HG02798 (cell line): Measurements from ENCODE around the gene WLS.

Experiments
- ATAC-seq: cut with Tn5 transposase; IDR thresholded peaks from one replicate; pipeline ENCODE4 v1.9.1; 2021; ENCODE audit warnings: mild to moderate bottlenecking; ENCODE audit not compliant: unreplicated experiment, poor library complexity

WLS gene

DNA sequence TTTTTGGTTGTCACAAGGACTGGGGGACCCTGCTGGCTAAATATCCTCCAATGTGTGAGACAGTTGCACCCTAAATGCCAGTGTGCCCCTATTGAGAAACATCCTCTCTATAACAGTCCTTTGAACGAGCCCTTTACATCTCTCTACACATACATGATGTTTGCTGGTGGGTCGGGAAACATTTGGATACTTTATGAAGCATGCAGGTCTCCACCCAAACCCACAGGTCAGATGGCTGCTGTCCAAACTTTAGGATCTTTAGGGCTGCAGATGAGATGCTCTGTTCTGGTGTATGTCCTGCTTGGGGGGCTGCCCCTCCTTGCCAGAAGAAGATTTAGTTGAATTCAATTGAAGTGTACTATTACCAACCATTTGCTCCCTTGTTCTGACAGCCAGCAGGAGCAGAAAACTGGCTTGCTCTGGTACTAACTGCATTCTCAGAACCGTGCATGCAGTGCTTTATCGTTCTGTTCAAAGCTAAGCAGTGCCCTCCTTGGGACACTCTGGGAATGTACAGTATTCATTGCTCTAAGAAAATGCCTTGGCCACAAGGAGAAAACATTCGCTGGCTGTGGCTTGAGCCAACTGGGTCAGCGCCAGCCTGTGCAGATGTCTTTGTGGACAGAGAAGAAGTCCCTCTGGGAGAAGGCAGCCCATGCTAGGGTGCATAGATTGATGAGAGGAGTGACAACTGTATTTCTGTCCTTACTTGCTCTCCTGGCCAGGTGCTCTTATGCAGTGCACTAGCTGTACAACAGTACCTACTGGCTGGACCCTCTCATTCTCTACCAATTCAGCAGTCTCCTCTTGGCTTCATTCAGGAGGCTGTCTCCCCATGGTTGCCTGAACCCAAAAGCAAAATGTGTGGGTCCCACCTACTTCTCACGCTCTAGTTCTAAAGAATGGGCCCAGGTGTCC, 120.5 kb downstream of the WLS start:
- ATAC-seq, result peak; percentile 45

DNA sequence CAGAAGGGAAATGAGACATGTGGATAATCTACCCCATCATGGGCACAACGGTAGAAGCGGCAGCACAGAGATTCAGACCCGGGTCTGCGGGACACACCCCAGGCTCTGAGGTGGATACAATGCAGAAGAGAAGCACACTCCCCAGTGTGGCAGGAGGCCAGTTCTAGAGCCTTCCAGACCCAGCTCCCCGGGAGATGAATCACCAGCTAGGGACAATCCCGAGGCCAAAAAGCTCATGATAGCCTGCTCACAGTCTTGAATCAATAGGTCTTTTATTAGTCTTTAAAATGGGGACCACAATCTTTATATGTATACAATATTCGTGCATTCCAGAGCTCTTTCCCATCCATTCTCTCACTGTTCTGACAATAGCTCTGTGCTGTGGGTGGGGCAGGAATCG, 124.6 kb downstream of the WLS start:
- no peak for ATAC-seq

DNA sequence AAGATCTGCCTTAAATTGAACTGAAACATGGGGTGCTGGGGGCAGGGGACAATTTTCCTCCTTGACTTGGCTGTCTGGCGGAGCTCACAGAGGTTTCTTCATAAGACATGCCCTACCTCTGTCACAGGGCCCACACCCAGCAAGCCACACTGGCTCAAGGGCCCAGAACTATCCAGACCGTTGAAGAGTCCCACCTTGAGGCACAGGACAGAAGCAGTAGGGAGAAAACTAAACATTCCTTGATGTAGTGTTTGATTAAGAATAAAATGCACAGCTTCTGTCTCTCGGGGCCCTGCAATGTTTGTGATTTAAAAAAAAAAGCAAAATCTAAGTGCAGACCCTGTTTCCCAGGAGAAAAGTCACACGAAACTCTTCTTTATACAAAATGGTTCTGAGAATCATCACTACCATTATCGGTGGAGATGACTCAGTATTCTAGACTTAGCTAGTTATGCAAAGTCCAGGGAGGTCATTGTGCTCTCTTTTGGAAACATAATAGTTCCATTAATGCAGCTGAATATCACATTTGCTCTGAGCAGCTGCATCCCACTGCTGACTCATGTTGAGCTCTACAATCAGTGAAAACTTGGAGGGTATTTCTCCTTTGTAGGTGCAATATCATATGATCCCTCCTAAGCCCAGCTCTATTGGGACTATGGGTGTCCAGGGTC, 128.3 kb downstream of the WLS start:
- no peak for ATAC-seq

DNA sequence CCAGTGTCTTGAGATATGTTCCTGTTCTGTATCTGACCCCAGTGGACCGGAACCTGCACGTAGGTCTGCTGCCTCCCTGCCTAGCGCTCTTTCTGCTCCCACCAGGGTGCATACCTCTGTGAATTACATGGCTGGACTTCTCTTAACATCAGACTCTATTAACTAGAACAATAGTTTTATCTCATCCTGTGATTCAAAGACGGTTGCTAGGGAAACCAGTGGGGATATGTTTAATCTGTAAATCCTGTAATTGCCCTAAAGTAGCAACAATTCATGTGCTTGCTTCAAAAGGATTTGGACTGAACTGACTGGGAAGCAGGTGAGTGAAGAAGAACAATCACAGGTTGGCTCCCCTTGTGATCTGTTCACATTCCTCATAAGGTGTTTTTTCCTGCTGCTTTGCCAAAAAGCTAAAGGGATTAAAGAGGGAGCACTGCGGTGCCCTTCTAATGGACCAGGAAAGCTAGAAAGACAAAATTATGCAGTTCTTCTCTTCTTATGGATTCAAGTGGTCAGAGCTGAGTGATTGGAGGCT, 129.2 kb downstream of the WLS start:
- no peak for ATAC-seq

DNA sequence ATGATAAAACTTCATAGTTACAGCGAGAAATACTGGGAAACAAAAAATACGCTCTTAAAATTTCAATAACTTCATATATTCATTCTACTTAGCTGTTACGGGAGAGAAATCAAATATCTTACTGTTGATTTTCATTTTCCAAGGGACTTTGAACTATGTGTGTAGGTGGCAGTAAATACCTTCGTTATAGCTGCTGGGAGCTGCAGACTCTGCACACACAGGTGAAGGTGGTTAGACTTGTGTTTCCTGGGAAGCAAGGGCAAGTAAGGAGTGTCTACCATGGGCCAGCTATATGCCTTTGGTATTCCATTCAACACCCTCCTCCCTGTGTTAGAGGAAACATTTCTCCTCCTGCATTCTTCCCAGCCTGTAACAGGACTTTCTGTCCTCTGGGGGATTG, 130.5 kb downstream of the WLS start:
- no peak for ATAC-seq

DNA sequence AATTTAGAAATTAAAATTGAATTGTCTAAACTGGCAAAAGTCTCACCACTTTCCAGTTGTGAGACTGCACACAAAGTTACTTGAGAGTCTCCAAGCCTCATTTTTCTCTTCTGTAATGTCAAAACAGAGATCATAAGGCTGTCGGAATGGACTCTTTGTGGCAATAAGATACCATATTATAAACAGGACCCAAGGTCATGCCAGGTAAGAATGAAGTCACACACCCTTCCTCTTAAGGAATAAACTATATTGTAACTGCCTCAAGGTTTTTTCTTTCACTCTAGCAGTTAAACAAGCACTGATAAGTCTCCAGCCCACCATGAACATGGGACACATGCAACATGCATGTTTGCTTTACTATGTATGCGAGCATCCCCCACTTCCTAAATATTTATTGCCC, 131.8 kb downstream of the WLS start:
- ATAC-seq, result no peak

GRCh38 chr1:68093737-68094136, 138.6 kb downstream of the WLS start:
- ATAC-seq, result no peak

GRCh38 chr1:68087184-68087583, 145.1 kb downstream of the WLS start:
- ATAC-seq, result no peak

DNA sequence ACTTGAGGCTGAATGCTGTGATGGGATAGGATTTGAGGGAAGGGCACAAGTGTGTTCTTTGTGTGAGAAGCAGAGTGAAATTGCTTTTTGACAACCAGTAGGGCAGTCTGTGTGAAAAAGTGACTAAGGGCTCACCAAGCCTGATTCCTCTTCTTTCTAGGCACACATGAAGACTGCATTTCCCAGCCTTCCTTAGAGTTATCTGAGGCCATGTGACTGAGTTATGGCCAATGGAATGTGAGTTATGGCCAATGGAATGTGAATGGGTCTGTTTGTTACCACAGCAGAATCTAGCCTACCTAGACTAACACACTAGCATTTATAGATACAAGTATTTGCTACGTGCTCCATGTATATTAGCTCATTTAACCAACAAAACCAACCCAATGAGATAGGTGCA, 146.6 kb downstream of the WLS start:
- ATAC-seq, result no peak

DNA sequence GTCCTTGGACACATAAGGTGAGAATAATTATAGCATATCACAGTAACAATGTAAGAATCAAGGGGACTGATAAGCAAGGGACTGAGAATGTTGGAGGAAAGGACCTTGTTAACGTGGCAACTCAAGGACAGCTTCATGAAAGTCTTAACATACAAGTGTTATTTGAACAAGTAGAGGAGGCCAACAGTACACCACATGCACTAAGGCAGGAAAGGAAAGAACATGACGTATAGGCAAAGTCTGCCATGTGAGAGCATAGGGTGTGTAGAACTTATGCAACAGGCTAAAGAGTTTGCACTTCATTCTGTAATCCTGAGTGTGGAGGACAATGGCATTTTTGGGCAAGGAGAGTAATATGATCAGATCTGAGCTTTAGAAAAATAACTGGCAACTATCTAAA, 148.6 kb downstream of the WLS start:
- no peak for ATAC-seq

GRCh38 chr1:68081775-68082283, 150.5 kb downstream of the WLS start:
- no peak for ATAC-seq

GRCh38 chr1:68078647-68079046, 153.7 kb downstream of the WLS start:
- no peak for ATAC-seq
